ENCODE results near the gene THEMIS.

- TF ChIP-seq, protein P1, sequence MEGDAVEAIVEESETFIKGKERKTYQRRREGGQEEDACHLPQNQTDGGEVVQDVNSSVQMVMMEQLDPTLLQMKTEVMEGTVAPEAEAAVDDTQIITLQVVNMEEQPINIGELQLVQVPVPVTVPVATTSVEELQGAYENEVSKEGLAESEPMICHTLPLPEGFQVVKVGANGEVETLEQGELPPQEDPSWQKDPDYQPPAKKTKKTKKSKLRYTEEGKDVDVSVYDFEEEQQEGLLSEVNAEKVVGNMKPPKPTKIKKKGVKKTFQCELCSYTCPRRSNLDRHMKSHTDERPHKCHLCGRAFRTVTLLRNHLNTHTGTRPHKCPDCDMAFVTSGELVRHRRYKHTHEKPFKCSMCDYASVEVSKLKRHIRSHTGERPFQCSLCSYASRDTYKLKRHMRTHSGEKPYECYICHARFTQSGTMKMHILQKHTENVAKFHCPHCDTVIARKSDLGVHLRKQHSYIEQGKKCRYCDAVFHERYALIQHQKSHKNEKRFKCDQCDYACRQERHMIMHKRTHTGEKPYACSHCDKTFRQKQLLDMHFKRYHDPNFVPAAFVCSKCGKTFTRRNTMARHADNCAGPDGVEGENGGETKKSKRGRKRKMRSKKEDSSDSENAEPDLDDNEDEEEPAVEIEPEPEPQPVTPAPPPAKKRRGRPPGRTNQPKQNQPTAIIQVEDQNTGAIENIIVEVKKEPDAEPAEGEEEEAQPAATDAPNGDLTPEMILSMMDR (IDR thresholded peaks at IDR 0.05 in 4 of 5, conservative IDR thresholded peaks at IDR 0.05 in 1 of 5), result no peak
- TF ChIP-seq POLR2A (IDR thresholded peaks at IDR 0.05), result no peak
Observed at GRCh38 chr6:127949251-127949650, 48.4 kb upstream of the THEMIS start.
